ENCODE measurements around the gene FANK1. TPM values are rescaled to one million over a fixed set of nuclear protein-coding genes. Genes with fewer than 3 reads are reported as not detected.
"Not testable (repeated sequence)": the region's sequence is repeated elsewhere in the genome, so short reads cannot be mapped to it uniquely, and the experiment has no call there.

Gene FANK1
- total and polyA plus RNA-seq, 2 donors: 2.5 to 14.1 TPM

DNA sequence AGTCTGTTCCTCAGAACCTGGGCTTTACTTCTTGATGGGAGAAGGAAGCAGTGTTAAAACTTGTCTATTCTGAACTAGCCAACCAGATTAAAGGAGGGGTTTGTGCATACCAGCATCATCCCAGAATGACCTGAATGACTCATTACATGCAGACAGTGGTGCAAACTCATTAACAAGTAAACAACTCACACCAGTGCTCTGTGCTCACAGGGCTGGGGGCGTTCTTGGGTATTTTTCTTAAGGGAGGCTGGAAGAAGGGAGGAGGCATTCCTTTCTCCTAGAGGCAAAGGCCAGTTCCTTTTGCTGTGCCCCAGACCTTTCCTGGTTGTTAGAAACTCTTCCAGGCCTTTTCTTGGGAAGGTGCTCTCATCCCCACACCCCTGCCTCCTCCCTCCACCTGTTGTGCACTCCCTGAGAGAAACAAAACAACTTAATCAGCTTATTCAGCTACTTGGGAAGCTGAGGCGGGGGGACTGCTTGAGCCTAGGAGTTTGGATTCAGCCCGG lies 6.8 kb downstream of the FANK1 start:
- not testable (repeated sequence) for H3K36me3 ChIP-seq (ENCODE audit: control insufficient read depth in 2 of 2, insufficient read depth in 2 of 2, low read length in 1 of 2); H3K4me3 ChIP-seq (ENCODE audit: low read length in 2 of 2); H3K4me1 ChIP-seq (ENCODE audit: control insufficient read depth in 2 of 2, insufficient read depth in 2 of 2, low read length in 2 of 2); DNase-seq (ENCODE audit: low read depth in 6 of 9, low spot score in 9 of 9); H3K27me3 ChIP-seq (ENCODE audit: control insufficient read depth in 2 of 2, insufficient read depth in 1 of 2, low read length in 1 of 2); H3K9me3 ChIP-seq (ENCODE audit: control insufficient read depth in 2 of 2, insufficient read depth in 1 of 2, low read length in 1 of 2); H3K27ac ChIP-seq (ENCODE audit: low read depth in 1 of 2, low read length in 1 of 2)
- 80% methylated on average over 3 of the region's 3 CpGs for whole genome bisulfite sequencing

DNA sequence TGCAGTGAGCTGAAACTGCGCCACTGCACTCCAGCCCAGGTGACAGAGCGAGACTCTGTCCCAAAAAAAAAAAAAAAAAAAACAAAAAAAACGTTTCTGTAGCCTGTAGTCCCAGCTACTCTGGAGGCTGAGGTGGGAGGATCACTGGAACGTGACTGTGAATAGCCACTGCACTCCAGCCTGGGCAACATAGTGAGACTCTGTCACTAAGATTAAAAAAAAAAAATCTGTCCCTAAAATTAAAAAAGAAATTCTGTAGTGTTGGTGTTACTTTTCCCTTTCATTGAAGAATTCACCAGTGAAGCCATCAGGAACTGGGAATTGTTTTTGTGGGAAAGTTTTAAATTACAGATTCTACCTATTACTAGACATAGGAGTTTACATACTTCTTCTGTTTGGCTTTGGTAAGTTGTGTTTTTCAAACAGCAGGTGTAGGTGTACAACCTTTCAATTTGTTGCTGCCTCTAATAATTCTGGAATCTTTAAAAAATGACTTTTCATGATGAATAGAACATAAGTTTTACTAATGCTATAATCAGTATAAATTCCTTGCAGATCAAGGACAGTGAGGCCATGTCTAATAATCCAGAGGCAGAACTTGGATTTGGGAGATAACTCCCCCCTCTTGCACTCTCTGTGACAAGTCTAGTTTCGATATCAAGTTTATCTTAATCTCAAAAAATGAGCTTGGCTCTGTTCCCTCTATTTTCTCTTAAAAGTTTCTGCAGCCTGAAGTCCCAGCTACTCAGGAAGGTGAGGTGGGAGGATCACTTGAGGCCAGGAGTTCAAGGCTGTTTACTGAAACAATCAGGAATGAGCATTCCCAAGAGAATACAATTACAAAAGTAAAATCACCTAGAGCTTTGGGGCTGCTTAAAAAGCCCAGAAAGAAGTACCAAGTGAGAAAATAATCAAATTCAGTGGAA lies 9.0 kb downstream of the FANK1 start:
- H3K27me3 ChIP-seq (ENCODE audit: control insufficient read depth in 2 of 2, insufficient read depth in 1 of 2, low read length in 1 of 2); H3K27ac ChIP-seq (ENCODE audit: low read depth in 1 of 2, low read length in 1 of 2); H3K4me1 ChIP-seq (ENCODE audit: control insufficient read depth in 2 of 2, insufficient read depth in 2 of 2, low read length in 2 of 2); H3K9me3 ChIP-seq (ENCODE audit: control insufficient read depth in 2 of 2, insufficient read depth in 1 of 2, low read length in 1 of 2); H3K36me3 ChIP-seq (ENCODE audit: control insufficient read depth in 2 of 2, insufficient read depth in 2 of 2, low read length in 1 of 2); H3K4me3 ChIP-seq (ENCODE audit: low read length in 2 of 2); DNase-seq (ENCODE audit: low read depth in 6 of 9, low spot score in 9 of 9): not testable (repeated sequence)
- 84% methylated on average over 5 of the region's 5 CpGs for WGBS

DNA sequence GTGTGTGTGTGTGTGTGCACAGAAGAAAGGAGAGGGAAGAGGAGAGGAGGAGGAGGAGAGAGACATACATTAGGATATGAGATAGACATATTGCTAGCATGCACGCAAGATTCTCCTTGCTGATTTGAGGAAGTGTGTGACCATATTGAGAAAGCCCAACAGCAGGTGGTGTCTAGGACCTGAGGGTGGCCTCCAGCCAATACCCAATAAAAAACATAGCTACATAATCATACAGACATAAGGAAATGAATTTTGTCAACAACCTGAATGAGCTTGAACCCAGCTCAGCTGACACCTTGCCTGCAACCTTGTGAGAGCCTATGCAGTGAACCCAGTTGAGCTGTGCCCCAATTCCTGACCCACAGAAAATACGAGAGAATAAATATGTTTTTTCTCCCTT lies 11.2 kb downstream of the FANK1 start:
- not testable (repeated sequence) for H3K27me3 ChIP-seq (ENCODE audit: control insufficient read depth in 2 of 2, insufficient read depth in 1 of 2, low read length in 1 of 2); DNase-seq (ENCODE audit: low read depth in 6 of 9, low spot score in 9 of 9); H3K36me3 ChIP-seq (ENCODE audit: control insufficient read depth in 2 of 2, insufficient read depth in 2 of 2, low read length in 1 of 2); H3K4me1 ChIP-seq (ENCODE audit: control insufficient read depth in 2 of 2, insufficient read depth in 2 of 2, low read length in 2 of 2); H3K4me3 ChIP-seq (ENCODE audit: low read length in 2 of 2); H3K9me3 ChIP-seq (ENCODE audit: control insufficient read depth in 2 of 2, insufficient read depth in 1 of 2, low read length in 1 of 2); H3K27ac ChIP-seq (ENCODE audit: low read depth in 1 of 2, low read length in 1 of 2)
- WGBS: 68% methylated on average over 2 of the region's 2 CpGs

DNA sequence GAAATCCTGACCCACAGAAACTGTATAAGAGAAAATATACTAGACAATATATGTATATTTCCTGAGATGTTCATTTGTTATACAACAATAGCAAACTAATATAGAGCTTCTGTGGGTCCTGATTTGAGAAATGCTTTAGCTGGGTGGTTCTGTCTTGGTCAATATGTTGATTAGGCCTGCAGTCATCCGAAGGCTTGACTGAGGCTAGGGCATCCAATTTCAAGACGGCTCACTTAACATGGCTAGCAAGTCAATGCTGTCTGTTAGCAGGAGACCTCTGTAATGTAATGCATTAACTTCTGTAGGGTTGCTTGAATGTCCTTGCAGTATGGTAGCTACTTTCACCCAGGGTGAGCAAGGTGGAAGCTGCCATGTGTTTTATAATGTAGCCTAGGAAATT lies 12.4 kb downstream of the FANK1 start:
- not testable (repeated sequence) for H3K27ac ChIP-seq (ENCODE audit: low read depth in 1 of 2, low read length in 1 of 2); H3K4me1 ChIP-seq (ENCODE audit: control insufficient read depth in 2 of 2, insufficient read depth in 2 of 2, low read length in 2 of 2); H3K27me3 ChIP-seq (ENCODE audit: control insufficient read depth in 2 of 2, insufficient read depth in 1 of 2, low read length in 1 of 2); DNase-seq (ENCODE audit: low read depth in 6 of 9, low spot score in 9 of 9); H3K36me3 ChIP-seq (ENCODE audit: control insufficient read depth in 2 of 2, insufficient read depth in 2 of 2, low read length in 1 of 2); H3K4me3 ChIP-seq (ENCODE audit: low read length in 2 of 2); H3K9me3 ChIP-seq (ENCODE audit: control insufficient read depth in 2 of 2, insufficient read depth in 1 of 2, low read length in 1 of 2)
- 58% methylated on average over 2 of the region's 2 CpGs for WGBS

DNA sequence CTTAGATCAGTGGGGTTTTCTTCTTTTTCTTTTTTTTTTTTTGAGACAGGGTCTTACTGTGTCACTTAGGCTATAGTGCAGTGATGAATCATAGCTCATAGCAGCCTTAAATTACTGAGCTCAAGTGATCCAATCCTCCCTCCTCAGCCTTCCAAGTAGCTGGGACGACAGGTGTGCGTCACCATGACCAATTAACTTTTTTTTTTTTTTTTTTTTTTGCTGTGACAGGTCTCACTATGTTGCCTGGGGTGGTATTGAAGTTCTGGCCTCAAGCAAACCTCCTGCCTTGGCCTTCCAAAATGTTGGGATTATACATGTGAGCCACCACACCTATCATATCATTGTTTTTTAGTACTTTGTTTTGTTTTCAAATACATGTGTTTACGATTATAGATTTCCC lies 13.1 kb downstream of the FANK1 start:
- not testable (repeated sequence) for H3K27me3 ChIP-seq (ENCODE audit: control insufficient read depth in 2 of 2, insufficient read depth in 1 of 2, low read length in 1 of 2); H3K27ac ChIP-seq (ENCODE audit: low read depth in 1 of 2, low read length in 1 of 2); H3K9me3 ChIP-seq (ENCODE audit: control insufficient read depth in 2 of 2, insufficient read depth in 1 of 2, low read length in 1 of 2); H3K4me3 ChIP-seq (ENCODE audit: low read length in 2 of 2); DNase-seq (ENCODE audit: low read depth in 6 of 9, low spot score in 9 of 9); H3K4me1 ChIP-seq (ENCODE audit: control insufficient read depth in 2 of 2, insufficient read depth in 2 of 2, low read length in 2 of 2); H3K36me3 ChIP-seq (ENCODE audit: control insufficient read depth in 2 of 2, insufficient read depth in 2 of 2, low read length in 1 of 2)
- WGBS: 49% methylated on average over 3 of the region's 3 CpGs

DNA sequence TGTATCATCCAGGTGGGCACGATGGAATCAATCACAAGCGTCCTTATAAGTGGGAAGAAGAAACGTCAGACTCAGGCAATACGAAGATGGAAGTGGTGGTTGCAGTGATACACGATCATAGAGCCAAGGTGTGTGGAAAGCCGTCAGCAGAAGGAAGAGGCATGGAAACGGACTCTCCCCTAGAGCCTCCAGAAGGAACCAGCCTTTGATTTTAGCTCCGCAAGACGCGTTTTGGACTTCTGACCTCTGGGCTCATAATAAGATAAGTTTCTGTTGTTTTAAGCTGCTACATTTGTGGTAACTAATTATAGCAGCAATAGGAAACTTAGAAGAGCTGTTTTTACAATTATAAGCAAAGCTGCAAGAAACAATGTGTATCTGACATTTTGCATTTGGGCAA lies 14.8 kb downstream of the FANK1 start:
- Histone ChIP-seq H3K4me3 (ENCODE audit: low read length in 2 of 2) (no peak overlapping the region), H3K27me3 (ENCODE audit: control insufficient read depth in 2 of 2, insufficient read depth in 1 of 2, low read length in 1 of 2) (no peaks in the 10 kb centered on the region), H3K9me3 (ENCODE audit: control insufficient read depth in 2 of 2, insufficient read depth in 1 of 2, low read length in 1 of 2) (no peaks in the 10 kb centered on the region), H3K27ac (ENCODE audit: low read depth in 1 of 2, low read length in 1 of 2) (no peak overlapping the region), H3K4me1 (ENCODE audit: control insufficient read depth in 2 of 2, insufficient read depth in 2 of 2, low read length in 2 of 2) (no peaks in the 10 kb centered on the region), H3K36me3 (ENCODE audit: control insufficient read depth in 2 of 2, insufficient read depth in 2 of 2, low read length in 1 of 2) (no peaks in the 10 kb centered on the region)
- WGBS: 94% methylated on average over 10 of the region's 10 CpGs
- DNase-seq (ENCODE audit: low read depth in 6 of 9, low spot score in 9 of 9): no peak

DNA sequence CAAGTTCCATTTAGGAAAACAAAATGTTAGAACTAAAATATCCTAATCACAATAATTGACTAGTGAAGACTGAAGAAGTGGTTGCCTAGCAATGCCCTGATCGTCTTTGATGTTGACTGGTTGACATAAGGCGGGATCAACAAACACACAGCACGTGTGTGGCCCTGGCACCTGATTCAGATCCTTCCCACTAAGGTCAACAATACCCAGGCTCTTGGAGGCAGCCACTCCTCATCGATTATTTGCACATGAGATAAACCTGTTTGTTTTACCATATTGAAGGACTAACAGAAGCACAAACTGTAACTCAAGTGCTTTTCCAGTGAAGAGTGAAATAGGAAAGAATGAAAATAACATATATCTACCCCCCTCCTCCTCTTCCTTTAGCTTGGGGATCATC lies 15.6 kb downstream of the FANK1 start:
- no peaks in the 10 kb centered on the region for H3K27me3 ChIP-seq (ENCODE audit: control insufficient read depth in 2 of 2, insufficient read depth in 1 of 2, low read length in 1 of 2)
- no peaks in the 10 kb centered on the region for H3K36me3 ChIP-seq (ENCODE audit: control insufficient read depth in 2 of 2, insufficient read depth in 2 of 2, low read length in 1 of 2)
- no peak for DNase-seq (ENCODE audit: low read depth in 6 of 9, low spot score in 9 of 9)
- WGBS: 88% methylated on average over 4 of the region's 4 CpGs
- no peak overlapping the region for H3K4me3 ChIP-seq (ENCODE audit: low read length in 2 of 2)
- H3K9me3 ChIP-seq (ENCODE audit: control insufficient read depth in 2 of 2, insufficient read depth in 1 of 2, low read length in 1 of 2): no peaks in the 10 kb centered on the region
- H3K27ac ChIP-seq (ENCODE audit: low read depth in 1 of 2, low read length in 1 of 2): no peak overlapping the region
- no peaks in the 10 kb centered on the region for H3K4me1 ChIP-seq (ENCODE audit: control insufficient read depth in 2 of 2, insufficient read depth in 2 of 2, low read length in 2 of 2)

DNA sequence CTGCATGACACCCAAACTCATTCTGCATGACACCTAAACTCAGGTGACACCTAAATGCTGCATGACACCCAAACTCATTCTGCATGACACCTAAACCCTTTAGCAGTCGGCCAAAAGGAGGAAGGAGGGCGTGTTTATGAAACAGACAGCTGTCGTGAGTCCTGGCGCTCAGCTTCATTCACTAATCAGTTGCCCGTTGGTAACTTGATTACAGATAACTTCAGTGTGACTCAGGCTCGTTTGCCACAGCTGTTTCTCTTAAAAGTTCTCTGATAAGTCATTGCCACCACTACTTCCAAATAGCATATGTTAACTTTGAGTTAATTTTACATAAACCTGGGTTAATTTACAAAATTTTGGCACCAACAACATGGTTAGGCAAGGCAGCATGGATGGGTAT lies 16.9 kb downstream of the FANK1 start:
- WGBS: 86% methylated on average over 6 of the region's 6 CpGs
- DNase-seq (ENCODE audit: low read depth in 6 of 9, low spot score in 9 of 9); H3K36me3 ChIP-seq (ENCODE audit: control insufficient read depth in 2 of 2, insufficient read depth in 2 of 2, low read length in 1 of 2); H3K9me3 ChIP-seq (ENCODE audit: control insufficient read depth in 2 of 2, insufficient read depth in 1 of 2, low read length in 1 of 2); H3K4me1 ChIP-seq (ENCODE audit: control insufficient read depth in 2 of 2, insufficient read depth in 2 of 2, low read length in 2 of 2); H3K27me3 ChIP-seq (ENCODE audit: control insufficient read depth in 2 of 2, insufficient read depth in 1 of 2, low read length in 1 of 2); H3K27ac ChIP-seq (ENCODE audit: low read depth in 1 of 2, low read length in 1 of 2); H3K4me3 ChIP-seq (ENCODE audit: low read length in 2 of 2): not testable (repeated sequence)

DNA sequence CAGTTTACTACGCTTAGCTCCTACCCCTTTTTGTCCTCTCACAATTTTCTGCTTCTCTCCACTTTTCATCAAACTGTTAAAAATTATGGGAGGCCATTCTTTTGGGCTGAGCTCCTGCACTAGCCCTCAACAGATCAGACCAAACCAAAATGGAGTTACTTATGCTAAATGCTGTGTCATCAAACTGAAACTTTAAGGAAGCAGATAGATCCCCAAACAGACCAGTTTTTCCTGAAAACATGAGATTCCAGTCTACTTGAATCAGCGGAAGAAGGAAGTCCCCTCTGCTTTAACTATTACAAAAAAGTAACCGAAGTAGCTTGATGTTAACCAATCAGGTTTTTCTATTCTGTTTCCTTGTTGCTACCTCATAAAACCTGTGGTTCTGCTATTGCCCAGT lies 20.6 kb downstream of the FANK1 start:
- no peaks in the 10 kb centered on the region for H3K27me3 ChIP-seq (ENCODE audit: control insufficient read depth in 2 of 2, insufficient read depth in 1 of 2, low read length in 1 of 2)
- no peaks in the 10 kb centered on the region for H3K36me3 ChIP-seq (ENCODE audit: control insufficient read depth in 2 of 2, insufficient read depth in 2 of 2, low read length in 1 of 2)
- no peaks in the 10 kb centered on the region for H3K9me3 ChIP-seq (ENCODE audit: control insufficient read depth in 2 of 2, insufficient read depth in 1 of 2, low read length in 1 of 2)
- 76% methylated on average over 3 of the region's 3 CpGs for WGBS
- H3K27ac ChIP-seq (ENCODE audit: low read depth in 1 of 2, low read length in 1 of 2): no peak overlapping the region
- H3K4me3 ChIP-seq (ENCODE audit: low read length in 2 of 2): no peak overlapping the region
- no peaks in the 10 kb centered on the region for H3K4me1 ChIP-seq (ENCODE audit: control insufficient read depth in 2 of 2, insufficient read depth in 2 of 2, low read length in 2 of 2)
- DNase-seq (ENCODE audit: low read depth in 6 of 9, low spot score in 9 of 9): no peak
